Measurements from ENCODE around the gene ADCY4. TPM values are rescaled to one million over a fixed set of nuclear protein-coding genes. Genes with fewer than 3 reads are reported as not detected.
A peak's percentile ranks its signal among the peaks of the same experiment; 100 is the strongest.

The ADCY4 gene
- total and polyA plus RNA-seq, 2 of the 13 experiments (the other 11 are each of a cell fraction or from before 2014, with no cell fraction given), result 0.03 TPM; not detected in 1

DNA sequence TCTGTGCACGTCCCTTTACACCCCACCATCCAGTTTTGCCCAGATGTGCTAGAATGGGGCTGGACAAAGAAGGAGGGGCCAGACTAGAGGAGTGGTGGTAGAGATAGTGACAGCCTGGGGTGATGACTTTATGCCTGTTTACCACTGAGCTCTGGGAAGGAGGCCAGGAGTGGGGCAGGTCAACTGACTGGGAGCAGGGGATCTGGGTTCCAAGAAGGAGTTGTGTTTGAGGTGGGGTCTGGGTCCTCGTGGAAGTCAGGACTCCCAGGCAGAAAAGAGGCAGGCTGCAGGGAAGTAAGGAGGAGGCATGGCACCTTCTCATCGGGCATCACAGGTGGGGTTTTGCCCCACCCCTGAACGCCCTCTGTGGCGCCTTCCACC, 24.6 kb downstream of the ADCY4 start (continued):
- TF ChIP-seq ZNF562 (CRISPR knock-in tag; IDR thresholded peaks at IDR 0.05; ENCODE audit: borderline replicate concordance) (no peak), TBP (CRISPR knock-in tag; IDR thresholded peaks at IDR 0.05) (no peak), ELF1 (CRISPR knock-in tag; IDR thresholded peaks at IDR 0.05) (no peak), SALL1 (CRISPR knock-in tag; IDR thresholded peaks at IDR 0.05) (peak; percentile 40; the same call in 1 of the 2 replicates), PRDM4 (CRISPR knock-in tag; IDR thresholded peaks at IDR 0.05; ENCODE audit: borderline replicate concordance) (no peak), ZNF598 (CRISPR knock-in tag; IDR thresholded peaks at IDR 0.05; ENCODE audit: borderline replicate concordance) (0 out of 2 replicates have a peak, but pooled peaks have one; percentile 36), ZNF274 (CRISPR knock-in tag; IDR thresholded peaks at IDR 0.05) (0 out of 2 replicates have a peak, but pooled peaks have one; percentile 78), ZNF407 (CRISPR knock-in tag; IDR thresholded peaks at IDR 0.05; ENCODE audit: not compliant biosample characterization) (peak; percentile 51), PAXIP1 (CRISPR knock-in tag; conservative IDR thresholded peaks at IDR 0.05) (0 out of 2 replicates have a peak, but pooled peaks have one; percentile 30), HNF1B (CRISPR knock-in tag; IDR thresholded peaks at IDR 0.05) (peak; percentile 35; the same call in 1 of the 2 replicates)

Data from HepG2 (cell line).